ENCODE measurements around the gene TK1. TPM values are rescaled to one million over a fixed set of nuclear protein-coding genes. Genes with fewer than 3 reads are reported as not detected.

TK1 gene
- total RNA-seq, 2 experiments from 2014 or later, result 109 to 117 TPM

DNA sequence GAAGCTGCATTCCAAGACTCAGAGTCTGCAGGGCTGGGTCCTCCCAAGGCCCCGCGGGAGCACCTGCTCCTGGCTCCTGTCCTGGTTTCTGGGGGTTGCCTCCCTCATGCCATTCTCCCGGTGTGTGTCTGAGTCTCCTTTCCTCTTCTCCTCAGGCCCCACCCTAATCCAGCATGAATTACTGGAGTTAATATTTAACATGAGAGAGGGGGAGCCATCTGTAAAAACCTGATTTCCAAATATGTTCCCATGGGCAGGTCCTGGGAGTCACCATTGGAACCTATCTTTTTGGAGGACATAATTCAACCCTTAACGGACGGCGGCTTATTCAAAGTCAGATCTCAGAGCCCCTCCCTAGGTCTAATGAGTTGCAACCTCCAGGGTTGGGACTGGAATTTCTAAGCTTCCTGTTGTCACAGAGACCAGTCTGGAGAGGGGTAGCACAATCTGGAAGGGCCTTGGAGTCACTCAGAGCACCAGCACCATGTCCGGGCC is 35.3 kb downstream of the TK1 start:
- H3K36me3 Mint-ChIP-seq (ENCODE audit: low read depth), result no peaks in the 10 kb centered on the region
- no peak for DNase-seq
- ChIA-PET CTCF (no interaction called here), POLR2A (interaction anchor here (3.1 kb wide), 1 partner anchor 8 kb away, joined by 12 read pairs; no protein-coding TSS in a partner anchor)
- no peaks in the 10 kb centered on the region for H3K27me3 Mint-ChIP-seq
- no peak overlapping the region for H3K4me3 Mint-ChIP-seq
- no peaks in the 10 kb centered on the region for H3K9me3 Mint-ChIP-seq
- H3K4me1 Mint-ChIP-seq, result peaks cover 17% of the 10 kb centered on the region
- no peak overlapping the region for H3K27ac Mint-ChIP-seq

- H3K27ac Mint-ChIP-seq, result no peak overlapping the region
- no peak for DNase-seq
- H3K27me3 Mint-ChIP-seq, result no peaks in the 10 kb centered on the region
- ChIA-PET POLR2A (no interaction called here), CTCF (interaction anchor here (0.8 to 2.1 kb wide), 2 partner anchors 13 to 63 kb away, joined by 3 to 6 read pairs; no protein-coding TSS in a partner anchor)
- H3K4me1 Mint-ChIP-seq, result peaks cover 10% of the 10 kb centered on the region
- H3K36me3 Mint-ChIP-seq (ENCODE audit: low read depth), result no peaks in the 10 kb centered on the region
- no peak overlapping the region for H3K4me3 Mint-ChIP-seq
- no peaks in the 10 kb centered on the region for H3K9me3 Mint-ChIP-seq
Observed at GRCh38 chr17:78148286-78149016, 38.4 kb downstream of the TK1 start.

DNA sequence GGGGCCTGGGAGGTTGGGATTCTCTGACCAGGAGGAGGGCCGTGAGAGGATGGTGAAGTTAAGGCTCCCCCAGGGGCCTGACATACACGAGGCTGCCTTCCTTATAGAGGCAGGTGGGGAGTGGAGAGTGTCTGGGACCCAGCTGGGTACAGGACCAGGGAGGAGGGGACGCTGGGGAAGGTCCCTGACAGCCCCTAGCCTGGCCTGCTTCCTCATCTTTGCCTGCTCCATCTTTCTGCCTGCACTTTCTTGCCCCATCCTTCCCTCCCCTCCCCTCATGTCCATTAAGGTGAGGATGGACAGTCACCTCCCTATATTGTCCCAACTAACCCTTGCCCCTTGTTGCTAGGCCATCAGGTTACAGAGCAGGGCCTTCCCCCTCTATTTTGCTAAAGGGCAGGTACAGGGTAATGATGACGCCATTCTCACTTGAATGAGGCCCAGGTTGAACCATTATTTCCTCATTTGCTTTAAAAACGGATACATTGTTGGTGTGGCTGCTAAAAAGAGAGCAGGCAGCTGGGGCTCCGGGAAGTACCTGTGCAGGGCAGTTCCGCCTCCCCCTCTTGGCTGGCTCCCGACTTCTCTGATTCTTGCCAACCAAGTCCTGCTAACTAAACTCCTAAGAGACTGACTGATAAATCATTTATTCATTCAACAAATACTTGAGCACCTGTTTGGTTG is 39.4 kb downstream of the TK1 start:
- no peaks in the 10 kb centered on the region for H3K27me3 Mint-ChIP-seq
- peaks cover 14% of the 10 kb centered on the region for H3K4me1 Mint-ChIP-seq
- H3K9me3 Mint-ChIP-seq, result no peaks in the 10 kb centered on the region
- ChIA-PET CTCF (interaction anchor here (1.0 to 1.3 kb wide), 4 partner anchors 10 to 29 kb away, joined by 3 to 5 read pairs (median 3); no protein-coding TSS in a partner anchor), POLR2A (interaction anchor here (1.0 kb wide), 1 partner anchor 34 kb away, joined by 3 read pairs; no protein-coding TSS in a partner anchor)
- no peak for DNase-seq
- no peak overlapping the region for H3K27ac Mint-ChIP-seq
- peaks cover 4% of the 10 kb centered on the region for H3K36me3 Mint-ChIP-seq (ENCODE audit: low read depth)
- H3K4me3 Mint-ChIP-seq, result no peak overlapping the region

GRCh38 chr17:78146881-78147280 is 40.0 kb downstream of the TK1 start:
- Mint-ChIP-seq H3K4me1 (peaks cover 19% of the 10 kb centered on the region), H3K36me3 (ENCODE audit: low read depth) (peaks cover 9% of the 10 kb centered on the region), H3K9me3 (no peaks in the 10 kb centered on the region), H3K27me3 (no peaks in the 10 kb centered on the region), H3K4me3 (no peak overlapping the region), H3K27ac (no peak overlapping the region)
- CTCF ChIA-PET, result interaction anchor here (1.0 to 1.3 kb wide), 4 partner anchors 9 to 30 kb away, joined by 3 to 5 read pairs (median 3); no protein-coding TSS in a partner anchor
- POLR2A ChIA-PET, result interaction anchor here (1.0 kb wide), 1 partner anchor 33 kb away, joined by 3 read pairs; no protein-coding TSS in a partner anchor
- no peak for DNase-seq

DNA sequence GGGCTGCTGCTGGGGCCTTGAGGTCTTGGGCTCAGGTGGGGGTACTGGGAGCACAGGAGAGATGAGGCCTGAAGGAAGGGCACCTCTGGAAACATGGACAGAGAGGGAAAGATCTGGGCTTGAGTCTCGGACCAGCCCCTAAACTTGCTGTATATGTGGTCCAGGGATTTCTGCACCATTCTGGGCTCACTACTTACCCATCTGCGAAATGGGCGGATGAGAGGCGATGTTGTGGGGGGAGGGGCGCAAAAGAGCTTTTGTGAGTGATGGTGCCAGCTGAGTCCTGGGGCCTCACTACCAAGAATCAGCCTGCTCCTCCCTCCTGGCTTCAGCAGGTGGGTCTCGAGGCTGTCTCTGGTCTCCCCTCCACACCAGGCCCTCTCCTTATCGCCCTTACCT is 40.4 kb downstream of the TK1 start:
- peaks cover 22% of the 10 kb centered on the region for H3K4me1 Mint-ChIP-seq
- H3K36me3 Mint-ChIP-seq (ENCODE audit: low read depth), result peaks cover 12% of the 10 kb centered on the region
- no peaks in the 10 kb centered on the region for H3K27me3 Mint-ChIP-seq
- H3K4me3 Mint-ChIP-seq, result no peak overlapping the region
- ChIA-PET POLR2A (interaction anchor here (1.0 kb wide), 1 partner anchor 33 kb away, joined by 3 read pairs; no protein-coding TSS in a partner anchor), CTCF (interaction anchor here (1.0 to 1.3 kb wide), 3 partner anchors 9 to 30 kb away, joined by 3 read pairs; no protein-coding TSS in a partner anchor)
- no peak overlapping the region for H3K27ac Mint-ChIP-seq
- no peaks in the 10 kb centered on the region for H3K9me3 Mint-ChIP-seq
- no peak for DNase-seq

- POLR2A ChIA-PET, result interaction anchor here (1.3 to 14.6 kb wide), 10 partner anchors 8 to 92 kb away, joined by 3 to 332 read pairs (median 6); partner anchors contain the start of genes SYNGR2, TMC6 and TMC8
- no peak for DNase-seq
- no peak overlapping the region for H3K27ac Mint-ChIP-seq
Observed at GRCh38 chr17:78144736-78145641, 41.9 kb downstream of the TK1 start.

GRCh38 chr17:78144147-78144719 is 42.6 kb downstream of the TK1 start:
- ChIA-PET POLR2A (interaction anchor here (1.1 to 14.6 kb wide), 11 partner anchors 9 to 112 kb away, joined by 3 to 332 read pairs (median 6); partner anchors contain the start of genes SYNGR2, TMC6 and TMC8), CTCF (interaction anchor here (0.5 to 1.7 kb wide), 3 partner anchors 10 to 32 kb away, joined by 3 to 5 read pairs (median 4); no protein-coding TSS in a partner anchor)
- DNase-seq, result no peak
- H3K36me3 Mint-ChIP-seq (ENCODE audit: low read depth), result peaks cover 24% of the 10 kb centered on the region
- H3K4me1 Mint-ChIP-seq, result peaks cover 37% of the 10 kb centered on the region
- H3K27me3 Mint-ChIP-seq, result no peaks in the 10 kb centered on the region
- H3K4me3 Mint-ChIP-seq, result no peak overlapping the region
- H3K9me3 Mint-ChIP-seq, result no peaks in the 10 kb centered on the region
- H3K27ac Mint-ChIP-seq, result no peak overlapping the region

More at GRCh38 chr17:78144736-78145641, 41.9 kb downstream of the TK1 start:
- Mint-ChIP-seq H3K4me1 (peaks cover 32% of the 10 kb centered on the region), H3K9me3 (no peaks in the 10 kb centered on the region), H3K27me3 (no peaks in the 10 kb centered on the region), H3K36me3 (ENCODE audit: low read depth) (peaks cover 20% of the 10 kb centered on the region), H3K4me3 (no peak overlapping the region)
- CTCF ChIA-PET, result interaction anchor here (0.5 to 1.7 kb wide), 3 partner anchors 10 to 32 kb away, joined by 3 to 5 read pairs (median 4); no protein-coding TSS in a partner anchor

- Mint-ChIP-seq H3K4me3 (no peak overlapping the region), H3K27me3 (no peaks in the 10 kb centered on the region), H3K36me3 (ENCODE audit: low read depth) (peaks cover 28% of the 10 kb centered on the region), H3K9me3 (no peaks in the 10 kb centered on the region), H3K27ac (no peak overlapping the region), H3K4me1 (peaks cover 42% of the 10 kb centered on the region)
- DNase-seq, result no peak
- ChIA-PET CTCF (interaction anchor here (0.7 to 1.7 kb wide), 3 partner anchors 9 to 107 kb away, joined by 3 to 5 read pairs (median 4); no protein-coding TSS in a partner anchor), POLR2A (interaction anchor here (1.1 to 14.6 kb wide), 11 partner anchors 9 to 112 kb away, joined by 3 to 332 read pairs (median 5); partner anchors contain the start of genes SYNGR2, TMC6 and TMC8)
Observed at GRCh38 chr17:78143214-78144146, 43.4 kb downstream of the TK1 start.

DNA sequence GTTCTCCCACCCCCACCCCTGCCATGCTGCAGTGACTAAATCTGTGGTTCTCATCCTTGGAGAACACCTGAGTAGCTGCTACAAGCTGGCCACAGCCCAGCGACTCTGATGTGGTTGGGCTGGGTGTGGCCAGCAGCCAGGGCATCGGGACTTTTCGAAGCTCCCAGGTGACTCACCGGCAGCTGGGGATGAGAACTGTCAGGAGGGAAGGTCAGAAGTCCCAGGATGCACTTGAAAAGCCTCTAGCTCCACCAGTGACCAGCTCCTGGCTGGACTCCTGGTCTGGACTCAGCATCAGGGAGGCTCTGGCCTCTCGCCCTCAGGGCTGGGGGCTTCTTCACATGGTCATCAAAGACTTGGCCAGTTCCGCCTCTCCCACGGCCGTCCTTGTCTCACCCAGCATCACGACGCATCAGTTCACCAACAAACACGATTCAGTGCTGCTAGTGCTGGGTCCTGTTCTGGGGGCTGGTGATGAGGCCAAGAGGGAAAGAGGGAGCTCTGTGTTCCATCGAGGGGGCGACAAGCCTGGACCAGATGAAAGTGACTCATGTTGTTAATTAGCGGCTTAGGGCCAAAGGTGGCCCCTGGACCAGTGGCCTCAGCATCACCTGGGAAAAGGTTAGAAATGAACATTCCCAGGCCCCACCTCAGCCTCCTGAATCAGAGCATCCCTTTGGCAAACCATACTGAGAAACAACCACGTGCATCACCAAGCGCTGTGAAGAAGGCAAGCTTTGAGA is 44.6 kb downstream of the TK1 start:
- Mint-ChIP-seq H3K9me3 (no peaks in the 10 kb centered on the region), H3K27ac (no peak overlapping the region), H3K4me1 (peaks cover 46% of the 10 kb centered on the region), H3K36me3 (ENCODE audit: low read depth) (peaks cover 37% of the 10 kb centered on the region), H3K4me3 (no peak overlapping the region), H3K27me3 (no peaks in the 10 kb centered on the region)
- DNase-seq, result no peak
- CTCF ChIA-PET, result interaction anchor here (1.3 kb wide), 1 partner anchor 10 kb away, joined by 3 read pairs; no protein-coding TSS in a partner anchor
- POLR2A ChIA-PET, result interaction anchor here (0.6 to 14.6 kb wide), 10 partner anchors 11 to 34 kb away, joined by 3 to 332 read pairs (median 4); partner anchors contain the start of genes TMC6 and TMC8

DNA sequence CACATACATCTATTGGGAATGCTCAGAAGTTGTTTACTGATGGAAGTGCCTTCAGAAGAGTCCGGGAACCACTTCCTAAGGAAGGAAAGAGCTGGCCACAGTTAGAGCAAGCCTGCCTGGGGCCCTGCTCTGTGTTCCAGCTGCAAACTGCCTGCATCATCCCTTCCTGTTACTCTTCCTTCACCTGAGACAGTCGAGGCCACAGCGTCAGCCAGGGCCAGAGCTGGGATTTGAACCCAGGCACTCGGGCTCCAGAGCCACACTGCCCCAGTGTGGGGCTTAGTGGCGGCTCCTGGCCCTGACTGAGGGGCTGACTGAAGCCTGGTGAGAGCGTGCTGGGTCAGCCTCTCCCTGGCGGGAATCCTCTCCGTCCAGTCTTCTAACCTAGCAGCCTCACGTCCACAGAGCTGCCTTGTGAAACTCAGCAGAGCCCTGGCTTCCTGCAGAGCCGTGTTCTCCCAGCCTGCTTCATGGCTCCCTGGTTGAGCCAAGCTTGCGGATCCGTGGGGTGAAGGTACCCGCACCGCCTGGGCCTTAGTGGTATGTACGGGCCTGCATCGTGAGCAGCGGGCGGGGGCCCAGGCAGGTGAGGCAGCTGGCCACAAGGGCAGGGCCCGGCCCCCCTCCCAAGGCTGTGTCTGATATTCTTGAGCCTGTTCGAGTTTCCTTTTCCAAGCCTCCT is 45.3 kb downstream of the TK1 start:
- ChIA-PET POLR2A (interaction anchor here (0.6 to 14.6 kb wide), 11 partner anchors 14 to 35 kb away, joined by 3 to 332 read pairs (median 4); partner anchors contain the start of genes TMC6 and TMC8), CTCF (interaction anchor here (1.3 kb wide), 1 partner anchor 9 kb away, joined by 3 read pairs; no protein-coding TSS in a partner anchor)
- Mint-ChIP-seq H3K27ac (no peak overlapping the region), H3K9me3 (no peaks in the 10 kb centered on the region), H3K27me3 (no peaks in the 10 kb centered on the region), H3K36me3 (ENCODE audit: low read depth) (peaks cover 44% of the 10 kb centered on the region), H3K4me3 (no peak overlapping the region), H3K4me1 (peaks cover 54% of the 10 kb centered on the region)
- DNase-seq, result no peak

Measured in activated CD4-positive, alpha-beta memory T cell treated with anti-CD3 and anti-CD28 coated beads, Interleukin-2, amount 10 ng/mL, durations not matched to agents 7 days and 5 days (primary cell).